Right lobe of liver (tissue), 4 donors: ENCODE measurements around the gene INSYN2B.

Experiments
- POLR2A ChIP-seq: fragments of 450-650 bp; IDR thresholded peaks from one replicate; pipeline ENCODE4 v1.6.1; 2017; ENCODE audit warnings: antibody characterized with exemption, mild to moderate bottlenecking
- TF ChIP-seq, protein P1 (sequence below), 4 donors: fragments of 200-600 bp in 3 of 4; fragments of 450-650 bp in 1 of 4; IDR thresholded peaks; one replicate each; pipeline versions ENCODE4 v1.5.1 to v1.8.0; 2016 to 2022; ENCODE audit warnings: antibody characterized with exemption in 4 of 4, mild to moderate bottlenecking in 2 of 4
- donor health status: DM: no; HTN: no; CAD: no.
- donor health status: DM: no; HTN: no; CAD: no.
- donor health status: DM: no; HTN: yes; CAD: no.

DNA sequence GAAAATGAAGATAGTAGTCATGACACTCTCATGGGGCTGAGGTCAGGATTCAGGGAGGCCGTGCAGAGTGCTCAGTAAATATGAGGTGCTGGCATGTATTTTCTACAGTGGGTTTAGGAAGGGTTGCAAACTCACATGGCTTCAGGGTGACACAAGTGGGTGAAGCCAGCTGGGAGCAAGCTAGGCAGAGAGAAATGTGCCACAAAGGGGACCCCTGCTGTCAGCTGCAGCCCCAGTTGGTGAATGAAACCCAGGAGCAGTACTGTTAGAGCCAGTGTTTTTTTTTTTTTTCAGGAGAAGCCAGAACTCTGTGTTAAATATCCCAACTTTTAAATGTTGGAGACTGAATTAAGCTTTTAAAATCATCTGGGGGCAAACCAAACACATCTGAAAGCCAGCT, 75.3 kb downstream of the INSYN2B start:
- TF ChIP-seq, protein P1, sequence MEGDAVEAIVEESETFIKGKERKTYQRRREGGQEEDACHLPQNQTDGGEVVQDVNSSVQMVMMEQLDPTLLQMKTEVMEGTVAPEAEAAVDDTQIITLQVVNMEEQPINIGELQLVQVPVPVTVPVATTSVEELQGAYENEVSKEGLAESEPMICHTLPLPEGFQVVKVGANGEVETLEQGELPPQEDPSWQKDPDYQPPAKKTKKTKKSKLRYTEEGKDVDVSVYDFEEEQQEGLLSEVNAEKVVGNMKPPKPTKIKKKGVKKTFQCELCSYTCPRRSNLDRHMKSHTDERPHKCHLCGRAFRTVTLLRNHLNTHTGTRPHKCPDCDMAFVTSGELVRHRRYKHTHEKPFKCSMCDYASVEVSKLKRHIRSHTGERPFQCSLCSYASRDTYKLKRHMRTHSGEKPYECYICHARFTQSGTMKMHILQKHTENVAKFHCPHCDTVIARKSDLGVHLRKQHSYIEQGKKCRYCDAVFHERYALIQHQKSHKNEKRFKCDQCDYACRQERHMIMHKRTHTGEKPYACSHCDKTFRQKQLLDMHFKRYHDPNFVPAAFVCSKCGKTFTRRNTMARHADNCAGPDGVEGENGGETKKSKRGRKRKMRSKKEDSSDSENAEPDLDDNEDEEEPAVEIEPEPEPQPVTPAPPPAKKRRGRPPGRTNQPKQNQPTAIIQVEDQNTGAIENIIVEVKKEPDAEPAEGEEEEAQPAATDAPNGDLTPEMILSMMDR (IDR thresholded peaks at IDR 0.05): no peak
- no peak for TF ChIP-seq POLR2A
